ENCODE measurements around the gene FOSL1.

GRCh38 chr11:65880844-65881421, 19.3 kb downstream of the FOSL1 start:
- TF ChIP-seq CTCF (IDR thresholded peaks at IDR 0.05) (no peak), POLR2A (IDR thresholded peaks at IDR 0.05) (no peak)

Data from heart left ventricle (tissue), 13 donors.